ENCODE measurements around the gene ZDHHC3.

The ZDHHC3 gene

DNA sequence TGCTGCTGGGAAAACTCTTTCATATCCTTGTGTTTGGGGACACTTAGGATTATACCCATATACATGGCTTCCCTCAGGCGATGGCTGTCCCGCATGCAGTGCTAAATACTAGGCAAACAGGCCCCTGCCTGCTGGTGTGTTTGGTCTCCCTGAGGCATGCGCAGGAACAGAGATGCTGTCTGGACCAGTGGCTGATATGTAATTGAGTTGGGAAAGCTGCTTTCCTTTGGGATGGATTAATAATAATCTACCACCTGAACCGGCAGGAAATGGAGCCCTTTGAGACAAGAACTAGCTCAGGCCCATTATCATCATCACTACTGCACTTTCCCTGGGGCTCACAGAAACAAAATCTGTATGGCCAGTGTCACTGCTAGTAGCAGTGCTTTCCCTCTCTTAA, 18.0 kb downstream of the ZDHHC3 start:
- H3K9me2 ChIP-seq (ENCODE audit: low read depth, low read length): no peaks in the 10 kb centered on the region
- no peaks in the 10 kb centered on the region for H3K9me3 ChIP-seq (ENCODE audit: low read length)
- no peak overlapping the region for H3K4me2 ChIP-seq (ENCODE audit: low read length)
- H3K27ac ChIP-seq (ENCODE audit: low read depth, low read length, poor library complexity, severe bottlenecking): no peak overlapping the region
- no peak for TF ChIP-seq EZH2 (IDR thresholded peaks at IDR 0.05; ENCODE audit: borderline replicate concordance, low read length)
- TF ChIP-seq, protein P1, sequence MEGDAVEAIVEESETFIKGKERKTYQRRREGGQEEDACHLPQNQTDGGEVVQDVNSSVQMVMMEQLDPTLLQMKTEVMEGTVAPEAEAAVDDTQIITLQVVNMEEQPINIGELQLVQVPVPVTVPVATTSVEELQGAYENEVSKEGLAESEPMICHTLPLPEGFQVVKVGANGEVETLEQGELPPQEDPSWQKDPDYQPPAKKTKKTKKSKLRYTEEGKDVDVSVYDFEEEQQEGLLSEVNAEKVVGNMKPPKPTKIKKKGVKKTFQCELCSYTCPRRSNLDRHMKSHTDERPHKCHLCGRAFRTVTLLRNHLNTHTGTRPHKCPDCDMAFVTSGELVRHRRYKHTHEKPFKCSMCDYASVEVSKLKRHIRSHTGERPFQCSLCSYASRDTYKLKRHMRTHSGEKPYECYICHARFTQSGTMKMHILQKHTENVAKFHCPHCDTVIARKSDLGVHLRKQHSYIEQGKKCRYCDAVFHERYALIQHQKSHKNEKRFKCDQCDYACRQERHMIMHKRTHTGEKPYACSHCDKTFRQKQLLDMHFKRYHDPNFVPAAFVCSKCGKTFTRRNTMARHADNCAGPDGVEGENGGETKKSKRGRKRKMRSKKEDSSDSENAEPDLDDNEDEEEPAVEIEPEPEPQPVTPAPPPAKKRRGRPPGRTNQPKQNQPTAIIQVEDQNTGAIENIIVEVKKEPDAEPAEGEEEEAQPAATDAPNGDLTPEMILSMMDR (IDR thresholded peaks at IDR 0.05; ENCODE audit: low read length): no peak
- H2AFZ ChIP-seq (ENCODE audit: low read length): no peak overlapping the region
- no peak overlapping the region for H3K4me3 ChIP-seq (ENCODE audit: low read depth, low read length, poor library complexity, severe bottlenecking)
- H4K20me1 ChIP-seq (ENCODE audit: insufficient read depth, low read length): no peaks in the 10 kb centered on the region
- no peaks in the 10 kb centered on the region for H3K27me3 ChIP-seq (ENCODE audit: insufficient read depth, low read length)
- H3K4me1 ChIP-seq (ENCODE audit: insufficient read depth, low read length, severe bottlenecking): peaks cover 18% of the 10 kb centered on the region
- H3K9ac ChIP-seq (ENCODE audit: low read length): no peak overlapping the region
- no peaks in the 10 kb centered on the region for H3F3A ChIP-seq (ENCODE audit: insufficient read depth, low read length)
- H3K36me3 ChIP-seq (ENCODE audit: insufficient read depth, low read length): peaks cover 17% of the 10 kb centered on the region
- H3K79me2 ChIP-seq (ENCODE audit: insufficient read depth, low read length): 0 out of 2 replicates have a peak, but pooled peaks cover 6% of the 10 kb centered on the region

DNA sequence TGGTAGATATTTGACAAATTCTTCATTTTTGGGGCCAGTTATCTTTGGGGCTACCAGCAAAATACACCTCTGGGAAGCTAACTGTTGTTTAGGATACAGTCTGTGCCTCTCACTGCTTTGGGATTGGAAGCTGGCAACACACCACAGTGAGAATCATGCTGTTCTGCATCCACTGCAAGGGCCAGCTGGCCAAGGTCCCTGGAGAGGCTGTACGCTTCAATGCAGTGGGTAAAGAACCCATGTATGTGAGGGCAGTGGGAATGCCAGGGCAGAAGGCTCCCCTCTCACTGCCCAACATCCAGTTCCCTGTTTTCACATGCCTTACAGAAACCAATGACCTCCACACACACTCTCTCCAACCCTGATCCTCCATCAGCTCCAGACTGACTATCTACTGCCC, 20.1 kb downstream of the ZDHHC3 start:
- H4K20me1 ChIP-seq (ENCODE audit: insufficient read depth, low read length): no peaks in the 10 kb centered on the region
- H2AFZ ChIP-seq (ENCODE audit: low read length): no peak overlapping the region
- H3K36me3 ChIP-seq (ENCODE audit: insufficient read depth, low read length): peaks cover 17% of the 10 kb centered on the region
- H3K4me2 ChIP-seq (ENCODE audit: low read length): no peak overlapping the region
- no peak overlapping the region for H3K27ac ChIP-seq (ENCODE audit: low read depth, low read length, poor library complexity, severe bottlenecking)
- no peaks in the 10 kb centered on the region for H3K9me2 ChIP-seq (ENCODE audit: low read depth, low read length)
- H3K9ac ChIP-seq (ENCODE audit: low read length): no peak overlapping the region
- H3K9me3 ChIP-seq (ENCODE audit: low read length): no peaks in the 10 kb centered on the region
- H3K79me2 ChIP-seq (ENCODE audit: insufficient read depth, low read length): 0 out of 2 replicates have a peak, but pooled peaks cover 6% of the 10 kb centered on the region
- H3K4me1 ChIP-seq (ENCODE audit: insufficient read depth, low read length, severe bottlenecking): peaks cover 12% of the 10 kb centered on the region
- H3F3A ChIP-seq (ENCODE audit: insufficient read depth, low read length): no peaks in the 10 kb centered on the region
- H3K4me3 ChIP-seq (ENCODE audit: low read depth, low read length, poor library complexity, severe bottlenecking): no peak overlapping the region
- no peaks in the 10 kb centered on the region for H3K27me3 ChIP-seq (ENCODE audit: insufficient read depth, low read length)
- TF ChIP-seq, protein P1 (IDR thresholded peaks at IDR 0.05; ENCODE audit: low read length): no peak
- TF ChIP-seq EZH2 (IDR thresholded peaks at IDR 0.05; ENCODE audit: borderline replicate concordance, low read length): no peak

DNA sequence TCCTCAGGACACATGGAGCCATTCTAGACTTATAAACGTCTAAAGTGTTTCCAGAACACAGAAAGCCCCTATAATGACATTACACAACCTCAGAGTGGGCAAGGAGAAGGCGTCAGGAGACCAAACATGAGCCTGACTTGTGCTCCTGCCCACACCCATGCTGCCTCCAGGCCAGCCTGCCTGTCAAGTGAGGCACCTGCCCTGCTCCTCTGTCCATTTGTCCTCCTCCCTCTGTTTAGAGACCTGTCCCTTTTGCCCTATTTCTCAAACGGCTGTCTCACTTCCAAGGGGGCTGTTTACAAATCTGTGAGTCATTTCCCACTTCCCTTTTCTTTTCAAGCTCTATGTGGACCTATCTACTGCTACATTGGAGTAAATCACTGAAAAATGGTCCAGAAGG, 21.0 kb downstream of the ZDHHC3 start:
- H3K27ac ChIP-seq (ENCODE audit: low read depth, low read length, poor library complexity, severe bottlenecking): peak overlapping the region; percentile 13
- no peaks in the 10 kb centered on the region for H3K9me3 ChIP-seq (ENCODE audit: low read length)
- TF ChIP-seq, protein P1 (IDR thresholded peaks at IDR 0.05; ENCODE audit: low read length): no peak
- no peak for TF ChIP-seq EZH2 (IDR thresholded peaks at IDR 0.05; ENCODE audit: borderline replicate concordance, low read length)
- no peaks in the 10 kb centered on the region for H3K79me2 ChIP-seq (ENCODE audit: insufficient read depth, low read length)
- H4K20me1 ChIP-seq (ENCODE audit: insufficient read depth, low read length): no peaks in the 10 kb centered on the region
- H2AFZ ChIP-seq (ENCODE audit: low read length): no peak overlapping the region
- H3K4me3 ChIP-seq (ENCODE audit: low read depth, low read length, poor library complexity, severe bottlenecking): no peak overlapping the region
- no peaks in the 10 kb centered on the region for H3K27me3 ChIP-seq (ENCODE audit: insufficient read depth, low read length)
- no peak overlapping the region for H3K4me2 ChIP-seq (ENCODE audit: low read length)
- H3F3A ChIP-seq (ENCODE audit: insufficient read depth, low read length): no peaks in the 10 kb centered on the region
- H3K9ac ChIP-seq (ENCODE audit: low read length): no peak overlapping the region
- no peaks in the 10 kb centered on the region for H3K9me2 ChIP-seq (ENCODE audit: low read depth, low read length)
- peaks cover 17% of the 10 kb centered on the region for H3K36me3 ChIP-seq (ENCODE audit: insufficient read depth, low read length)
- H3K4me1 ChIP-seq (ENCODE audit: insufficient read depth, low read length, severe bottlenecking): peaks cover 19% of the 10 kb centered on the region

Data from OCI-LY1 (cell line).